HepG2 (cell line): ENCODE measurements around the gene ANO9. TPM values are rescaled to one million over a fixed set of nuclear protein-coding genes. Genes with fewer than 3 reads are reported as not detected.

ENCODE experiments used
- ATF3 ChIP-seq: sonication (generic); formaldehyde crosslinking; IDR thresholded peaks from 2 replicates; pipeline ENCODE4 v1.4.0; 2020; ENCODE audit warnings: missing genetic modification reagents
- ATF6 ChIP-seq: sonication (generic); formaldehyde crosslinking; conservative IDR thresholded peaks from 2 replicates; pipeline ENCODE4 v1.4.0; 2020; ENCODE audit warnings: missing genetic modification reagents
- BCLAF1 ChIP-seq: fragments of 450-650 bp; IDR thresholded peaks from 2 replicates; pipeline ENCODE4 v1.6.1; 2017; ENCODE audit warnings: mild to moderate bottlenecking
- CHCHD3 ChIP-seq: sonication (generic); formaldehyde crosslinking; IDR thresholded peaks from 2 replicates; pipeline ENCODE4 v1.8.0; 2022; ENCODE audit warnings: mild to moderate bottlenecking, missing genetic modification reagents, moderate library complexity
- E2F2 ChIP-seq: sonication (generic); formaldehyde crosslinking; IDR thresholded peaks from 2 replicates; pipeline ENCODE4 v1.4.0; 2020; ENCODE audit warnings: missing genetic modification reagents, borderline replicate concordance
- ELK4 ChIP-seq: sonication (generic); formaldehyde crosslinking; IDR thresholded peaks from 2 replicates; pipeline ENCODE4 v1.9.0; 2021; ENCODE audit warnings: missing genetic modification reagents, borderline replicate concordance
- SMARCE1 ChIP-seq: fragments of 450-650 bp; IDR thresholded peaks from 2 replicates; pipeline ENCODE4 v1.6.1; 2017; ENCODE audit warnings: borderline replicate concordance
- TFAP4 ChIP-seq: sonication (generic); IDR thresholded peaks from 2 replicates; pipeline ENCODE4 v1.6.1; 2016; ENCODE audit warnings: low read depth, borderline replicate concordance
- ZBTB43 ChIP-seq: sonication (generic); formaldehyde crosslinking; conservative IDR thresholded peaks from 2 replicates; pipeline ENCODE4 v1.4.0; 2020; ENCODE audit warnings: missing genetic modification reagents
- ZNF512B ChIP-seq: sonication (generic); formaldehyde crosslinking; IDR thresholded peaks from 2 replicates; pipeline ENCODE4 v1.5.1; 2020; ENCODE audit warnings: missing genetic modification reagents, mild to moderate bottlenecking, borderline replicate concordance
- ZNF546 ChIP-seq: sonication (generic); formaldehyde crosslinking; conservative IDR thresholded peaks from 2 replicates; pipeline ENCODE4 v1.8.1; 2023; ENCODE audit warnings: mild to moderate bottlenecking, missing genetic modification reagents
- polyA plus RNA-seq, 8 experiments: library from polyadenylated mRNA; depleted of rRNA in 3 of 8; stranded (reverse) in 7 of 8; unstranded in 1 of 8; fragments of >200 nt; fragmentation: Illumina TruSeq in 4 of 8; extraction: Trizol in 4 of 8; gene quantifications; 2 replicates each; pipeline versions ENCODE4 v1.2.1 to v1.2.3, GENCODE V29; 2011 to 2016; ENCODE audit warnings: low read depth in 4 of 8, missing spikeins in 1 of 8, mixed read lengths in 1 of 8; ENCODE audit not compliant: insufficient read depth in 1 of 8
- total RNA-seq, 5 experiments: library from RNA; depleted of rRNA; stranded (reverse); fragments of >200 nt; fragmentation: Illumina TruSeq; extraction: Trizol; gene quantifications; 2 replicates each; pipeline ENCODE4 v1.2.3, GENCODE V29; 2016; ENCODE audit warnings: low read depth in 1 of 5
- TF ChIP-seq, protein P1 (sequence below): sonication (generic); formaldehyde crosslinking; IDR thresholded peaks from 2 replicates; pipeline ENCODE4 v1.4.0; 2020; ENCODE audit warnings: missing genetic modification reagents

The ANO9 gene
- total and polyA plus RNA-seq, 2 of the 13 experiments (the other 11 are each of a cell fraction or from before 2014, with no cell fraction given), result 8.9 to 14.3 TPM

DNA sequence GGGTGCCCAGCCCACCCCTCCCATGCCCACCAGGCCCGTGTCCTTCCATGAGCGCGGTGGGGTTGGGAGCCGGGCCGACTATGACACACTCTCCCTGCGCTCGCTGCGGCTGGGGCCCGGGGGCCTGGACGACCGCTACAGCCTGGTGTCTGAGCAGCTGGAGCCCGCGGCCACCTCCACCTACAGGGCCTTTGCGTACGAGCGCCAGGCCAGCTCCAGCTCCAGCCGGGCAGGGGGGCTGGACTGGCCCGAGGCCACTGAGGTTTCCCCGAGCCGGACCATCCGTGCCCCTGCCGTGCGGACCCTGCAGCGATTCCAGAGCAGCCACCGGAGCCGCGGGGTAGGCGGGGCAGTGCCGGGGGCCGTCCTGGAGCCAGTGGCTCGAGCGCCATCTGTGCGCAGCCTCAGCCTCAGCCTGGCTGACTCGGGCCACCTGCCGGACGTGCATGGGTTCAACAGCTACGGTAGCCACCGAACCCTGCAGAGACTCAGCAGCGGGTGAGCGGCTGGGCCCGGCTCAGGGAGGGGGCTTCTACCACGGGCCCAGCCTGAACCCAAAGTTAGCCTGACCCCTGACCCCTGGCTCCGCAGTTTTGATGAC lies 44.8 kb downstream of the ANO9 start (continued):
- TF ChIP-seq ZNF512B (CRISPR knock-in tag) (no peak), BCLAF1 (no peak), CHCHD3 (CRISPR knock-in tag) (no peak), ZNF546 (peak; percentile 56; the same call in 1 of the 2 replicates), ZBTB43 (CRISPR knock-in tag) (no peak), TFAP4 (peak; percentile 49; the same call in 1 of the 2 replicates), ATF3 (no peak), E2F2 (CRISPR knock-in tag) (no peak), SMARCE1 (no peak), ATF6 (CRISPR knock-in tag) (no peak), ELK4 (CRISPR knock-in tag) (no peak)
- TF ChIP-seq, protein P1, sequence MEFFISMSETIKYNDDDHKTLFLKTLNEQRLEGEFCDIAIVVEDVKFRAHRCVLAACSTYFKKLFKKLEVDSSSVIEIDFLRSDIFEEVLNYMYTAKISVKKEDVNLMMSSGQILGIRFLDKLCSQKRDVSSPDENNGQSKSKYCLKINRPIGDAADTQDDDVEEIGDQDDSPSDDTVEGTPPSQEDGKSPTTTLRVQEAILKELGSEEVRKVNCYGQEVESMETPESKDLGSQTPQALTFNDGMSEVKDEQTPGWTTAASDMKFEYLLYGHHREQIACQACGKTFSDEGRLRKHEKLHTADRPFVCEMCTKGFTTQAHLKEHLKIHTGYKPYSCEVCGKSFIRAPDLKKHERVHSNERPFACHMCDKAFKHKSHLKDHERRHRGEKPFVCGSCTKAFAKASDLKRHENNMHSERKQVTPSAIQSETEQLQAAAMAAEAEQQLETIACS (CRISPR knock-in tag), result no peak
